ENCODE results near the gene KDELR1. TPM values are rescaled to one million over a fixed set of nuclear protein-coding genes. Genes with fewer than 3 reads are reported as not detected.

Gene KDELR1
- total and polyA plus RNA-seq, 9 of the 15 experiments (the other 6 are each of a cell fraction or from before 2014, with no cell fraction given): 6.1 to 165 (median 58.5) TPM

GRCh38 chr19:48398375-48399235 is 7.3 kb upstream of the KDELR1 start (continued):
- TF ChIP-seq, protein P1, sequence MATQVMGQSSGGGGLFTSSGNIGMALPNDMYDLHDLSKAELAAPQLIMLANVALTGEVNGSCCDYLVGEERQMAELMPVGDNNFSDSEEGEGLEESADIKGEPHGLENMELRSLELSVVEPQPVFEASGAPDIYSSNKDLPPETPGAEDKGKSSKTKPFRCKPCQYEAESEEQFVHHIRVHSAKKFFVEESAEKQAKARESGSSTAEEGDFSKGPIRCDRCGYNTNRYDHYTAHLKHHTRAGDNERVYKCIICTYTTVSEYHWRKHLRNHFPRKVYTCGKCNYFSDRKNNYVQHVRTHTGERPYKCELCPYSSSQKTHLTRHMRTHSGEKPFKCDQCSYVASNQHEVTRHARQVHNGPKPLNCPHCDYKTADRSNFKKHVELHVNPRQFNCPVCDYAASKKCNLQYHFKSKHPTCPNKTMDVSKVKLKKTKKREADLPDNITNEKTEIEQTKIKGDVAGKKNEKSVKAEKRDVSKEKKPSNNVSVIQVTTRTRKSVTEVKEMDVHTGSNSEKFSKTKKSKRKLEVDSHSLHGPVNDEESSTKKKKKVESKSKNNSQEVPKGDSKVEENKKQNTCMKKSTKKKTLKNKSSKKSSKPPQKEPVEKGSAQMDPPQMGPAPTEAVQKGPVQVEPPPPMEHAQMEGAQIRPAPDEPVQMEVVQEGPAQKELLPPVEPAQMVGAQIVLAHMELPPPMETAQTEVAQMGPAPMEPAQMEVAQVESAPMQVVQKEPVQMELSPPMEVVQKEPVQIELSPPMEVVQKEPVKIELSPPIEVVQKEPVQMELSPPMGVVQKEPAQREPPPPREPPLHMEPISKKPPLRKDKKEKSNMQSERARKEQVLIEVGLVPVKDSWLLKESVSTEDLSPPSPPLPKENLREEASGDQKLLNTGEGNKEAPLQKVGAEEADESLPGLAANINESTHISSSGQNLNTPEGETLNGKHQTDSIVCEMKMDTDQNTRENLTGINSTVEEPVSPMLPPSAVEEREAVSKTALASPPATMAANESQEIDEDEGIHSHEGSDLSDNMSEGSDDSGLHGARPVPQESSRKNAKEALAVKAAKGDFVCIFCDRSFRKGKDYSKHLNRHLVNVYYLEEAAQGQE (IDR thresholded peaks at IDR 0.05; ENCODE audit: borderline replicate concordance): peak; percentile 56
- TF ChIP-seq, protein P1 (CRISPR knock-in tag; IDR thresholded peaks at IDR 0.05; ENCODE audit: low read depth): no peak
- TF ChIP-seq USF2 (CRISPR knock-in tag; IDR thresholded peaks at IDR 0.05) (no peak), TGIF2 (CRISPR knock-in tag; IDR thresholded peaks at IDR 0.05) (no peak), ZNF24 (IDR thresholded peaks at IDR 0.05) (no peak), SUPT5H (IDR thresholded peaks at IDR 0.05) (peak; percentile 99), ZNF197 (CRISPR knock-in tag; IDR thresholded peaks at IDR 0.05; ENCODE audit: low read depth) (peak; percentile 96), PRDM10 (IDR thresholded peaks at IDR 0.05; ENCODE audit: partially characterized antibody) (no peak), SMAD4 (CRISPR knock-in tag; conservative IDR thresholded peaks at IDR 0.05) (peak; percentile 95), CREB3L1 (IDR thresholded peaks at IDR 0.05; ENCODE audit: borderline replicate concordance, low read depth) (peak; percentile 80; the same call in 1 of the 2 replicates), ESRRA (IDR thresholded peaks at IDR 0.05; ENCODE audit: borderline replicate concordance, low read depth) (no peak), KLF1 (tag; IDR thresholded peaks at IDR 0.05) (no peak)

All from K562 (cell line).